H9 (cell line): Measurements from ENCODE around the gene TCN1. TPM values are rescaled to one million over a fixed set of nuclear protein-coding genes. Genes with fewer than 3 reads are reported as not detected.

Experiments
- DNase-seq: peaks from one replicate; pipeline ENCODE4 v3.0.0-alpha.2; 2017
- H2AFZ ChIP-seq: one replicate; pipeline ENCODE4 v1.6.1; 2013; ENCODE audit warnings: mild to moderate bottlenecking, low read length, control low read depth, moderate library complexity
- H2AK5ac ChIP-seq: 2 replicates; pipeline ENCODE4 v1.6.1; 2013; ENCODE audit warnings: low read length, control low read depth, mixed read lengths; ENCODE audit not compliant: insufficient read length
- H2BK120ac ChIP-seq: one replicate; pipeline ENCODE4 v1.6.1; 2013; ENCODE audit warnings: low read depth, mild to moderate bottlenecking, low read length, control low read depth, inconsistent platforms; ENCODE audit not compliant: poor library complexity, severe bottlenecking
- H2BK12ac ChIP-seq: 2 replicates; pipeline ENCODE4 v1.6.1; 2013; ENCODE audit warnings: low read length, control low read depth, mixed read lengths, low read depth; ENCODE audit not compliant: insufficient read length
- H2BK15ac ChIP-seq: 2 replicates; pipeline ENCODE4 v1.6.1; 2013; ENCODE audit warnings: low read depth, low read length, control low read depth
- H2BK20ac ChIP-seq: one replicate; pipeline ENCODE4 v1.6.1; 2013; ENCODE audit warnings: low read depth, mild to moderate bottlenecking, low read length, control low read depth, inconsistent platforms; ENCODE audit not compliant: poor library complexity, severe bottlenecking
- H2BK5ac ChIP-seq: 2 replicates; pipeline ENCODE4 v1.6.1; 2013; ENCODE audit warnings: low read length, control low read depth, mixed read lengths; ENCODE audit not compliant: insufficient read length
- H3K14ac ChIP-seq: 2 replicates; pipeline ENCODE4 v1.6.1; 2013; ENCODE audit warnings: low read length, control low read depth; ENCODE audit not compliant: insufficient read depth
- H3K18ac ChIP-seq: 2 replicates; pipeline ENCODE4 v1.6.1; 2013; ENCODE audit warnings: low read depth, mild to moderate bottlenecking, mixed read lengths, low read length, control low read depth; ENCODE audit not compliant: insufficient read length
- H3K23ac ChIP-seq: 2 replicates; pipeline ENCODE4 v1.6.1; 2013; ENCODE audit warnings: low read length, control low read depth, mixed read lengths, low read depth; ENCODE audit not compliant: insufficient read length
- H3K23me2 ChIP-seq: 2 replicates; pipeline ENCODE4 v1.6.1; 2013; ENCODE audit warnings: low read depth, mild to moderate bottlenecking, mixed read lengths, low read length, control low read depth; ENCODE audit not compliant: insufficient read length, poor library complexity, severe bottlenecking
- H3K27ac ChIP-seq: 2 replicates; pipeline ENCODE4 v1.5.1; 2013; ENCODE audit warnings: low read length, control low read depth, mixed read lengths, low read depth; ENCODE audit not compliant: insufficient read length
- H3K27me3 ChIP-seq: 2 replicates; pipeline ENCODE4 v1.6.1; 2013; ENCODE audit warnings: low read length, control low read depth, inconsistent platforms; ENCODE audit not compliant: insufficient read depth
- H3K4ac ChIP-seq: 2 replicates; pipeline ENCODE4 v1.6.1; 2013; ENCODE audit warnings: low read depth, mild to moderate bottlenecking, control low read depth, inconsistent platforms, low read length, moderate library complexity
- H3K4me1 ChIP-seq: 2 replicates; pipeline ENCODE4 v1.6.1; 2013; ENCODE audit warnings: low read length, control low read depth, inconsistent platforms; ENCODE audit not compliant: insufficient read depth
- H3K4me2 ChIP-seq: 2 replicates; pipeline ENCODE4 v1.6.1; 2013; ENCODE audit warnings: low read length, control low read depth, mixed read lengths; ENCODE audit not compliant: insufficient read length, insufficient read depth
- H3K56ac ChIP-seq: 2 replicates; pipeline ENCODE4 v1.6.1; 2013; ENCODE audit warnings: low read depth, mild to moderate bottlenecking, mixed read lengths, low read length, control low read depth; ENCODE audit not compliant: insufficient read length
- H3K79me1 ChIP-seq: 2 replicates; pipeline ENCODE4 v1.6.1; 2013; ENCODE audit warnings: low read depth, mild to moderate bottlenecking, moderate library complexity, low read length, control low read depth, inconsistent platforms; ENCODE audit not compliant: insufficient read depth, poor library complexity, severe bottlenecking
- H3K79me2 ChIP-seq: 2 replicates; pipeline ENCODE4 v1.6.1; 2013; ENCODE audit warnings: low read length, control low read depth, inconsistent platforms; ENCODE audit not compliant: insufficient read depth
- H3K9ac ChIP-seq: 2 replicates; pipeline ENCODE4 v1.6.1; 2013; ENCODE audit warnings: low read length, control low read depth, mixed read lengths; ENCODE audit not compliant: insufficient read length; ENCODE audit errors: extremely low read depth
- H3K9me3 ChIP-seq: one replicate; pipeline ENCODE4 v1.6.1; 2013; ENCODE audit warnings: low read depth, low read length, inconsistent platforms; ENCODE audit not compliant: control insufficient read depth
- H3T11ph ChIP-seq: one replicate; pipeline ENCODE4 v1.6.1; 2013; ENCODE audit warnings: mild to moderate bottlenecking, low read length, control low read depth, inconsistent platforms
- H4K20me1 ChIP-seq: one replicate; pipeline ENCODE4 v1.6.1; 2013; ENCODE audit not compliant: control insufficient read depth, insufficient read length, insufficient read depth
- H4K5ac ChIP-seq: 2 replicates; pipeline ENCODE4 v1.6.1; 2013; ENCODE audit warnings: low read depth, mild to moderate bottlenecking, mixed read lengths, low read length, control low read depth; ENCODE audit not compliant: insufficient read length
- H4K8ac ChIP-seq: replicated peaks from 2 replicates; pipeline ENCODE4 v1.6.1; 2013; ENCODE audit warnings: low read length, control low read depth, mixed read lengths, low read depth; ENCODE audit not compliant: insufficient read length
- H4K91ac ChIP-seq: 2 replicates; pipeline ENCODE4 v1.6.1; 2013; ENCODE audit warnings: low read depth, mild to moderate bottlenecking, moderate library complexity, mixed read lengths, low read length, control low read depth; ENCODE audit not compliant: insufficient read length
- H3K27ac Mint-ChIP-seq, 3 experiments: 2 replicates in 2 of 3; 3 replicates in 1 of 3; pipeline ENCODE4 v1.8.0; 2020 to 2021; ENCODE audit warnings: mixed read lengths in 3 of 3, mild to moderate bottlenecking in 1 of 3, moderate library complexity in 1 of 3
- H3K27me3 Mint-ChIP-seq: 2 replicates; pipeline ENCODE4 v1.8.0; 2021; ENCODE audit warnings: low read depth, mild to moderate bottlenecking, moderate library complexity, mixed read lengths
- H3K36me3 Mint-ChIP-seq, 3 experiments: 2 replicates in 2 of 3; 3 replicates in 1 of 3; pipeline ENCODE4 v1.8.0; 2020 to 2021; ENCODE audit warnings: low read depth in 3 of 3, mixed read lengths in 3 of 3; ENCODE audit not compliant: insufficient read depth in 1 of 3
- H3K4me1 Mint-ChIP-seq, 2 experiments: 2 replicates each; pipeline ENCODE4 v1.8.0; 2020; ENCODE audit warnings: mixed read lengths in 2 of 2
- H3K4me3 Mint-ChIP-seq, 2 experiments: 2 replicates in 1 of 2; 3 replicates in 1 of 2; pipeline ENCODE4 v1.8.0; 2020 to 2021; ENCODE audit warnings: mild to moderate bottlenecking in 2 of 2, mixed read lengths in 2 of 2, moderate library complexity in 1 of 2
- H3K9me3 Mint-ChIP-seq, 2 experiments: 2 replicates in 1 of 2; 3 replicates in 1 of 2; pipeline ENCODE4 v1.8.0; 2020; ENCODE audit warnings: mild to moderate bottlenecking in 2 of 2, mixed read lengths in 2 of 2, moderate library complexity in 1 of 2
- WGBS: extraction: QIAGEN DNeasy Blood & Tissue Kit; methylation state at CpG from one replicate; pipeline ENCODE4 v1.1.7; 2013; ENCODE audit warnings: missing lambda C conversion rate, low lambda C conversion rate, mixed read lengths; ENCODE audit not compliant: insufficient read length; ENCODE audit errors: extremely low coverage; 5-methylcytosine and 5-hydroxymethylcytosine counted together
- total RNA-seq: library from RNA; stranded (reverse); gene quantifications from 2 replicates; pipeline ENCODE4 v1.2.1, GENCODE V29; 2021
- TF ChIP-seq, protein P1 (sequence below): fragments of 200-600 bp; sonication (generic); conservative IDR thresholded peaks from 3 replicates; pipeline ENCODE4 v1.8.0; 2021; ENCODE audit warnings: antibody characterized with exemption, mild to moderate bottlenecking

TCN1 gene
- total RNA-seq, 1 experiment from 2014 or later, result not detected

- no peaks in the 10 kb centered on the region for H3K9me3 Mint-ChIP-seq
- peaks cover 15 to 17% of the 10 kb centered on the region in 2 experiments for H3K4me1 Mint-ChIP-seq
- Histone ChIP-seq H2BK12ac (no peak overlapping the region), H4K5ac (no peak overlapping the region), H3K23me2 (no peaks in the 10 kb centered on the region), H2BK120ac (no peak overlapping the region), H3K9me3 (no peaks in the 10 kb centered on the region), H3K18ac (no peak overlapping the region), H2AFZ (no peak overlapping the region), H4K8ac (no peak overlapping the region), H3K79me1 (no peaks in the 10 kb centered on the region), H3K79me2 (no peaks in the 10 kb centered on the region), H3K9ac (no peak overlapping the region), H4K91ac (no peak overlapping the region), H3K56ac (no peak overlapping the region), H3K4me2 (no peak overlapping the region), H3K27me3 (no peaks in the 10 kb centered on the region), H3K4ac (no peak overlapping the region), H3T11ph (no peak overlapping the region), H4K20me1 (no peaks in the 10 kb centered on the region), H3K4me1 (peaks cover 2% of the 10 kb centered on the region; the same call in 1 of the 2 replicates), H2BK5ac (no peak overlapping the region), H2BK15ac (no peak overlapping the region), H3K23ac (no peak overlapping the region), H3K14ac (no peak overlapping the region), H3K27ac (no peak overlapping the region), H2BK20ac (no peak overlapping the region), H2AK5ac (no peak overlapping the region)
- no peak for DNase-seq
- no peak overlapping the region for H3K4me3 Mint-ChIP-seq
- no peaks in the 10 kb centered on the region for H3K36me3 Mint-ChIP-seq
- H3K27ac Mint-ChIP-seq, result no peak overlapping the region
- H3K27me3 Mint-ChIP-seq, result no peaks in the 10 kb centered on the region
- WGBS, result no CpG with 5 or more reads among the region's 1 CpG
- TF ChIP-seq, protein P1, sequence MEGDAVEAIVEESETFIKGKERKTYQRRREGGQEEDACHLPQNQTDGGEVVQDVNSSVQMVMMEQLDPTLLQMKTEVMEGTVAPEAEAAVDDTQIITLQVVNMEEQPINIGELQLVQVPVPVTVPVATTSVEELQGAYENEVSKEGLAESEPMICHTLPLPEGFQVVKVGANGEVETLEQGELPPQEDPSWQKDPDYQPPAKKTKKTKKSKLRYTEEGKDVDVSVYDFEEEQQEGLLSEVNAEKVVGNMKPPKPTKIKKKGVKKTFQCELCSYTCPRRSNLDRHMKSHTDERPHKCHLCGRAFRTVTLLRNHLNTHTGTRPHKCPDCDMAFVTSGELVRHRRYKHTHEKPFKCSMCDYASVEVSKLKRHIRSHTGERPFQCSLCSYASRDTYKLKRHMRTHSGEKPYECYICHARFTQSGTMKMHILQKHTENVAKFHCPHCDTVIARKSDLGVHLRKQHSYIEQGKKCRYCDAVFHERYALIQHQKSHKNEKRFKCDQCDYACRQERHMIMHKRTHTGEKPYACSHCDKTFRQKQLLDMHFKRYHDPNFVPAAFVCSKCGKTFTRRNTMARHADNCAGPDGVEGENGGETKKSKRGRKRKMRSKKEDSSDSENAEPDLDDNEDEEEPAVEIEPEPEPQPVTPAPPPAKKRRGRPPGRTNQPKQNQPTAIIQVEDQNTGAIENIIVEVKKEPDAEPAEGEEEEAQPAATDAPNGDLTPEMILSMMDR, result no peak
These were observed 13.3 kb upstream of the TCN1 start for GRCh38 chr11:59879567-59879966.
